Suppressor macrophage treated with lipopolysaccharide for 1 hour (primary cell): Measurements from ENCODE around the gene CIART.
"Not testable (repeated sequence)": the region's sequence is repeated elsewhere in the genome, so short reads cannot be mapped to it uniquely, and the experiment has no call there.

ENCODE experiments used
- DNase-seq, 3 donors: peaks; one replicate each; pipeline ENCODE4 v3.0.0-alpha.2; 2020 to 2022

CIART gene

GRCh38 chr1:150262388-150263320 is 19.7 kb upstream of the CIART start:
- DNase-seq: no peak

GRCh38 chr1:150263549-150263948 is 18.8 kb upstream of the CIART start:
- DNase-seq: no peak

GRCh38 chr1:150267896-150268295 is 14.5 kb upstream of the CIART start:
- no peak for DNase-seq

- DNase-seq: peak; percentile 50 to 70 (median 51)
These were observed 14.0 kb upstream of the CIART start for GRCh38 chr1:150268340-150268704.

- peak; percentile 99 for DNase-seq
These were observed 13.5 kb upstream of the CIART start, which contains the start of gene APH1A for GRCh38 chr1:150268705-150269403. Gene APH1A (minus strand): TSS chr1:150269016. CDS start chr1:150268810, 206 bp downstream.

GRCh38 chr1:150269451-150269850 is 12.9 kb upstream of the CIART start:
- peak; percentile 67 to 78 (median 76) for DNase-seq

GRCh38 chr1:150271291-150271959 is 10.9 kb upstream of the CIART start:
- peak; percentile 53 to 80 (median 69) for DNase-seq

- DNase-seq: peak; percentile 31 to 79 (median 75)
These were observed 9.0 kb upstream of the CIART start for GRCh38 chr1:150273311-150273710.

GRCh38 chr1:150280138-150280707 is 2.1 kb upstream of the CIART start:
- no peak for DNase-seq

- DNase-seq: peak; percentile 76 to 84 (median 79)
These were observed 1.1 kb upstream of the CIART start for GRCh38 chr1:150281221-150281757.

GRCh38 chr1:150282558-150282958 is 204 bp downstream of the CIART start:
- DNase-seq: no peak

- DNase-seq: no peak
These were observed 906 bp downstream of the CIART start for GRCh38 chr1:150283260-150283659.

GRCh38 chr1:150288382-150288781 is 6.0 kb downstream of the CIART start:
- no peak for DNase-seq

- no peak for DNase-seq
These were observed 6.5 kb downstream of the CIART start for GRCh38 chr1:150288822-150289221.

- DNase-seq: peak; percentile 85 to 88 (median 87)
These were observed 11.3 kb downstream of the CIART start, which contains the start of gene MRPS21 for GRCh38 chr1:150293433-150294253. Gene MRPS21 (plus strand): TSS chr1:150293861. CDS start chr1:150294367, 506 bp downstream.

GRCh38 chr1:150295476-150295875 is 13.1 kb downstream of the CIART start:
- DNase-seq: no peak

GRCh38 chr1:150299716-150300115 is 17.4 kb downstream of the CIART start:
- no peak for DNase-seq

- no peak for DNase-seq
These were observed 20.0 kb downstream of the CIART start for GRCh38 chr1:150302338-150302737.

GRCh38 chr1:150302902-150303301 is 20.5 kb downstream of the CIART start:
- no peak for DNase-seq

- not testable (repeated sequence) for DNase-seq
These were observed 26.2 kb downstream of the CIART start for GRCh38 chr1:150308585-150308984.

- no peak for DNase-seq
These were observed 27.6 kb downstream of the CIART start for GRCh38 chr1:150309758-150310508.
